GM12801 (cell line): ENCODE measurements around the gene POGLUT2.

Experiments
- CTCF ChIP-seq: IDR thresholded peaks from one replicate; pipeline ENCODE4 v1.5.1; 2011; ENCODE audit warnings: control low read depth; ENCODE audit not compliant: insufficient read length; ENCODE audit errors: extremely low read depth

POGLUT2 gene

GRCh38 chr13:102838982-102839381, 40.2 kb upstream of the POGLUT2 start:
- no peak for TF ChIP-seq CTCF

GRCh38 chr13:102838273-102838672, 39.5 kb upstream of the POGLUT2 start:
- no peak for TF ChIP-seq CTCF

GRCh38 chr13:102836471-102836870, 37.7 kb upstream of the POGLUT2 start:
- no peak for TF ChIP-seq CTCF

GRCh38 chr13:102830646-102831045, 31.9 kb upstream of the POGLUT2 start:
- no peak for TF ChIP-seq CTCF

- TF ChIP-seq CTCF, result no peak
Measured at GRCh38 chr13:102825921-102826706, 27.3 kb upstream of the POGLUT2 start.

- TF ChIP-seq CTCF, result no peak
Measured at GRCh38 chr13:102825400-102825799, 26.6 kb upstream of the POGLUT2 start.

GRCh38 chr13:102817907-102818306, 19.1 kb upstream of the POGLUT2 start:
- no peak for TF ChIP-seq CTCF

GRCh38 chr13:102817241-102817640, 18.5 kb upstream of the POGLUT2 start:
- no peak for TF ChIP-seq CTCF
